PC-9 (cell line): ENCODE results near the gene BRAF. TPM values are rescaled to one million over a fixed set of nuclear protein-coding genes. Genes with fewer than 3 reads are reported as not detected.

Experiments used
- BruUV-seq: library from RNA; stranded (reverse); fragments of 400-500 nt; replicated peaks from 2 replicates; lab custom pipeline; 2021; lab: Mats Ljungman, UMichigan
- CTCF ChIA-PET: fragments of 300-600 bp; sonication (Branson Sonifier 250); formaldehyde crosslinking; loops from one replicate; lab custom pipeline; 2022; ENCODE audit warnings: antibody characterized with exemption; lab: Charles Lee
- POLR2A ChIA-PET: fragments of 300-600 bp; sonication (Branson Sonifier 250); formaldehyde crosslinking; loops from one replicate; lab custom pipeline; 2022; ENCODE audit warnings: antibody characterized with exemption; ENCODE audit not compliant: unreplicated experiment; lab: Charles Lee
- DNase-seq, 2 experiments: peaks; one replicate each; pipeline versions ENCODE4 v3.0.0 to v3.0.0-alpha.2; 2015 to 2022; ENCODE audit warnings: mixed read lengths in 1 of 2
- H2AFZ ChIP-seq: fragments of 200-600 bp; sonication (generic); 2 replicates; pipeline ENCODE4 v1.8.1; 2017; ENCODE audit warnings: antibody characterized with exemption
- H3F3A ChIP-seq: fragments of 200-600 bp; sonication (generic); 2 replicates; pipeline ENCODE4 v1.8.1; 2017; ENCODE audit warnings: antibody characterized with exemption, mild to moderate bottlenecking, low read depth; ENCODE audit not compliant: insufficient read depth
- H3K27ac ChIP-seq: fragments of 200-600 bp; sonication (generic); 2 replicates; pipeline ENCODE4 v1.6.1; 2016; ENCODE audit warnings: mixed run types
- H3K27me3 ChIP-seq: fragments of 200-600 bp; sonication (generic); 2 replicates; pipeline ENCODE4 v1.6.1; 2016; ENCODE audit warnings: low read depth, mixed run types; ENCODE audit not compliant: insufficient read depth
- H3K36me3 ChIP-seq: fragments of 200-600 bp; sonication (generic); 2 replicates; pipeline ENCODE4 v1.6.1; 2016; ENCODE audit warnings: low read depth, mixed run types
- H3K4me1 ChIP-seq: fragments of 200-600 bp; sonication (generic); replicated peaks from 2 replicates; pipeline ENCODE4 v1.6.1; 2016; ENCODE audit warnings: mixed run types; ENCODE audit not compliant: insufficient read depth
- H3K4me2 ChIP-seq: fragments of 200-600 bp; sonication (generic); 2 replicates; pipeline ENCODE4 v1.6.1; 2017; ENCODE audit warnings: mixed run types
- H3K4me3 ChIP-seq: fragments of 200-600 bp; sonication (generic); 2 replicates; pipeline ENCODE4 v1.6.1; 2016; ENCODE audit warnings: mixed run types
- H3K79me2 ChIP-seq: fragments of 200-600 bp; sonication (generic); 2 replicates; pipeline ENCODE4 v1.6.1; 2017; ENCODE audit warnings: low read depth, mixed run types
- H3K9me2 ChIP-seq: fragments of 200-600 bp; sonication (generic); 2 replicates; pipeline ENCODE4 v1.8.1; 2017; ENCODE audit warnings: mild to moderate bottlenecking; ENCODE audit not compliant: insufficient read depth
- H3K9me3 ChIP-seq: fragments of 200-600 bp; sonication (generic); 2 replicates; pipeline ENCODE4 v1.8.1; 2016; ENCODE audit warnings: low read depth; ENCODE audit not compliant: insufficient read depth
- H4K20me1 ChIP-seq: fragments of 200-600 bp; sonication (generic); 2 replicates; pipeline ENCODE4 v1.8.1; 2017; ENCODE audit not compliant: insufficient read depth
- CTCF ChIP-seq: fragments of 200-600 bp; sonication (generic); conservative IDR thresholded peaks from 2 replicates; pipeline ENCODE4 v1.6.1; 2017; ENCODE audit warnings: mixed run types, antibody characterized with exemption, mild to moderate bottlenecking, moderate library complexity
- EZH2 ChIP-seq: fragments of 200-600 bp; sonication (generic); IDR thresholded peaks from 2 replicates; pipeline ENCODE4 v1.8.0; 2017; ENCODE audit warnings: antibody characterized with exemption, low read depth
- intact Hi-C: fragments of 100-400 bp; cut with micrococcal nuclease; formaldehyde crosslinking; loops from one replicate; pipeline ENCODE4 v1.10.0; 2022; ENCODE audit not compliant: unreplicated experiment
- total RNA-seq: library from RNA; stranded (reverse); gene quantifications from 2 replicates; pipeline ENCODE4 v1.2.3, GENCODE V29; 2021

The BRAF gene
- total RNA-seq, 1 experiment from 2014 or later, result 56.9 TPM

DNA sequence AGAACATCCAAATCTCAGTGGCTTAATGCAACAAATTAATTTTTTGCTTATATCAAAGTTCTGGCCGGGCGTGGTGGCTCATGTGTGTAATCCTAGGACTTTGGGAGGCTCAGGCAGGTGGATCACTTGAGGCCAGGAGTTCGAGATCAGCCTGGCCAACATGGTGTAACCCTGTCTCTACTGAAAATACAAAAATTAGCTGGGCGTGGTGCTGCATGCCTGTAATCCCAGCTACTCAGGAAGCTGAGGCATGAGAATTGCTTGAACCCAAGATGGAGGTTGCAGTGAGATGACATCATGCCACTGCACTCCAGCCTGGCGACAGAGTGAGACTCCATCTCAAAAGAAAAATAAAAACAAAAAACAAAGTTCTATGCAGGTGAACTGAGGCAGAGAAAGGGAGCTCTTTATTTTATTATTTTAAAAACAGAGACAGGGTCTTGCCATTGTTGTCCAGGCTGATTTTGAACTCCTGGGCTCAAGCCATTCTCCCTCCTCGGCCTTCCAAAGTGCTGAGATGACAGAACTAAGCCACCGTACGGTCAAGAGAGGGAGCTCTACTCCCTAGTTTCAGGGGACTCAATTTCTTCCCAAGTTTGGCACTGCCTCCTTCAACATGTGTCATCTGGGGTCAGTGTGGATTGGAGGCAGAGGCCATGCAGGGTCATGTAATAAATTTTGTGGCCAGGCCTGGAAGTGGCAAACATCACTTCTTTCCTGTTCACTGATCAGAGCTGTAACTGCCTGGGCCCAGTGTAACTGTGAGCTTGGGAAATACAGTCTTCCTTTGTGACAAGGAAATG lies 249.6 kb downstream of the BRAF start:
- CTCF ChIA-PET, result interaction anchor here (0.5 to 0.7 kb wide), 4 partner anchors 20 to 213 kb away, joined by 3 to 5 read pairs (median 4); no protein-coding TSS in a partner anchor
- intact Hi-C loops, result loop anchor here (5.0 kb wide), 1 partner anchor 337 kb away; the partner anchor contains the start of gene MRPS33
- H3K4me3 ChIP-seq, result no peak overlapping the region

GRCh38 chr7:140674356-140674800 lies 250.4 kb downstream of the BRAF start:
- no peaks in the 10 kb centered on the region for H3K36me3 ChIP-seq
- POLR2A ChIA-PET, result interaction anchor here (0.6 kb wide), 2 partner anchors 191 to 339 kb away, joined by 3 to 6 read pairs; no protein-coding TSS in a partner anchor
- H3K4me2 ChIP-seq, result peak overlapping the region; percentile 93

More for the DNA sequence above, 249.6 kb downstream of the BRAF start:
- H3K4me1 ChIP-seq, result peaks cover 28% of the 10 kb centered on the region
- no peaks in the 10 kb centered on the region for H3K9me3 ChIP-seq
- POLR2A ChIA-PET, result interaction anchor here (0.6 kb wide), 1 partner anchor 192 kb away, joined by 3 read pairs; no protein-coding TSS in a partner anchor
- 0 out of 2 replicates have a peak, but pooled peaks cover 5% of the 10 kb centered on the region for H3K36me3 ChIP-seq
- peak in 1 of 2 experiments; percentile 53 for DNase-seq
- TF ChIP-seq EZH2 (no peak), CTCF (peak; percentile 56; the same call in 1 of the 2 replicates)
- no peak overlapping the region for H3K27ac ChIP-seq
- no peaks in the 10 kb centered on the region for H4K20me1 ChIP-seq
- H3K79me2 ChIP-seq, result peaks cover 5% of the 10 kb centered on the region; the same call in 1 of the 2 replicates
- BruUV-seq, result no TSS peak
- H3K4me2 ChIP-seq, result peak overlapping the region; percentile 93
- H3F3A ChIP-seq, result no peaks in the 10 kb centered on the region
- no peak overlapping the region for H2AFZ ChIP-seq
- no peaks in the 10 kb centered on the region for H3K9me2 ChIP-seq
- H3K27me3 ChIP-seq, result no peaks in the 10 kb centered on the region

More at GRCh38 chr7:140674356-140674800, 250.4 kb downstream of the BRAF start:
- intact Hi-C loops, result loop anchor here (5.0 kb wide), 1 partner anchor 338 kb away; the partner anchor contains the start of gene MRPS33
- 0 out of 2 replicates have a peak overlapping the region, but pooled peaks have one; percentile 79 for H3K4me3 ChIP-seq
- no peaks in the 10 kb centered on the region for H3K27me3 ChIP-seq
- no peaks in the 10 kb centered on the region for H3K9me3 ChIP-seq
- peaks cover 31% of the 10 kb centered on the region for H3K4me1 ChIP-seq
- H3K9me2 ChIP-seq, result no peaks in the 10 kb centered on the region
- BruUV-seq, result no TSS peak
- CTCF ChIA-PET, result interaction anchor here (0.6 kb wide), 1 partner anchor 497 kb away, joined by 6 read pairs; no protein-coding TSS in a partner anchor
- H3K79me2 ChIP-seq, result peaks cover 5% of the 10 kb centered on the region; the same call in 1 of the 2 replicates
- H2AFZ ChIP-seq, result no peak overlapping the region
- H3K27ac ChIP-seq, result no peak overlapping the region
- DNase-seq, result peak in 1 of 2 experiments; percentile 41
- TF ChIP-seq CTCF (no peak), EZH2 (no peak)
- H3F3A ChIP-seq, result no peaks in the 10 kb centered on the region
- no peaks in the 10 kb centered on the region for H4K20me1 ChIP-seq
